ENCODE measurements around the gene DENND2A. TPM values are rescaled to one million over a fixed set of nuclear protein-coding genes. Genes with fewer than 3 reads are reported as not detected.

Gene DENND2A
- total and polyA plus RNA-seq, 2 of the 4 experiments (the other 2 are of a cell fraction): 7.5 to 10.3 TPM

DNA sequence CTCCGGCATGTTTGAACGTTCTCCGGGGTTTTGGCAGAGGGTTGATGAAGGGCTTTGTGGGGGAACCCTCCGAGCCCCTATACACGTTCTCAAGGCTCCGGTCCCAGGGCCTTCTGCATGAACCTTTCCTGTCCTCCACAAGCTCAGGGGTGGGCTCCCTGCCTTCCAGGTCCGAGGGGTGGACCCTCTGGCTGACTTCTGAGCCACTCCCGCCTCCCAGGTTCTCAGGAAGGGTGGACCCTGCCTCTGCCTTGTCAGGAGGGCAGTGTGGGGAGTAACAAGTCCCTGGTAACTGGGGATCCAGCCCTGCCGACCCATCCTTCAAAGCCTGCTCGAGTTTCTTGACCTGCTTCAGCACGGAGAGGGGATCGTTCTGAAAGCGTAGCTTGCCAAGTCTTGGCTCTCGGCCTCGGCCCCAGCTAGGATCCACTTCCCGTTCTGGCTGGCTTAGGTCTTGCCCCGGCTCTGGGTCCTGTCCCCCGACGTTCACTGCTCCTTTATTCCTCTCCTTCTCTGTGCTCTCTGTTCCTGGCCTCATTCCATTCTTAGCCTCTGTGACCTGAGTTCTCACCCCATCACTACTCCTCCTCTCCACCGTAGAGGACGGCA, 38.9 kb downstream of the DENND2A start:
- 89% methylated on average over 11 of the region's 21 CpGs; no CpG with 5 or more reads in 1 of the 2 experiments for WGBS, 2 experiments (ENCODE audit: extremely low coverage in 2 of 2, insufficient read length in 1 of 2)
- CTCF ChIA-PET: no interaction called here

More for the DNA sequence above, 38.9 kb downstream of the DENND2A start:
- Histone ChIP-seq H3K9me3 (ENCODE audit: control insufficient read depth, insufficient read depth, low read length) (no peaks in the 10 kb centered on the region), H4K91ac (ENCODE audit: insufficient read depth, low read depth, low read length) (0 out of 2 replicates have a peak overlapping the region, but pooled peaks have one; percentile 8), H3K9me1 (ENCODE audit: insufficient read depth, low read length) (peaks cover 14% of the 10 kb centered on the region; the same call in 1 of the 2 replicates), H2AK9ac (replicated peaks; ENCODE audit: low read depth, low read length, poor library complexity) (no peak overlapping the region), H3K27ac (ENCODE audit: insufficient read depth, low read length) (no peak overlapping the region), H3K23ac (ENCODE audit: low read depth, low read length) (no peak overlapping the region), H3K4ac (ENCODE audit: low read depth, low read length) (peak overlapping the region; percentile 23; the same call in 1 of the 2 replicates), H2BK20ac (ENCODE audit: low read depth, low read length) (no peak overlapping the region), H3K9ac (ENCODE audit: low read depth, low read length) (no peak overlapping the region), H3K36me3 (ENCODE audit: control insufficient read depth, insufficient read depth, low read length) (peaks cover 20% of the 10 kb centered on the region), H2BK120ac (ENCODE audit: low read depth, low read length) (peak overlapping the region; percentile 44; the same call in 1 of the 2 replicates), H2BK5ac (ENCODE audit: low read depth, low read length, poor library complexity, severe bottlenecking) (no peak overlapping the region), H3K4me2 (ENCODE audit: low read depth, low read length) (no peak overlapping the region), H4K20me1 (ENCODE audit: insufficient read depth, low read length) (peaks cover 7% of the 10 kb centered on the region; the same call in 1 of the 2 replicates), H2BK15ac (ENCODE audit: low read depth, low read length) (no peak overlapping the region), H3K79me1 (ENCODE audit: low read depth in 1 of 2, low read length in 2 of 2) (peaks cover 6 to 48% of the 10 kb centered on the region in 2 experiments), H3K4me1 (ENCODE audit: control insufficient read depth, insufficient read depth, low read length) (peaks cover 20% of the 10 kb centered on the region), H2AFZ (replicated peaks; ENCODE audit: low read length, poor library complexity) (no peak overlapping the region), H3K27me3 (ENCODE audit: control insufficient read depth, insufficient read depth, low read length) (no peaks in the 10 kb centered on the region), H3K56ac (ENCODE audit: extremely low read depth, insufficient read depth, low read length) (no peak overlapping the region), H4K8ac (ENCODE audit: low read depth in 2 of 2, low read length in 2 of 2) (no peak overlapping the region), H4K5ac (ENCODE audit: low read depth, low read length) (no peak overlapping the region), H3K4me3 (ENCODE audit: insufficient read depth, low read depth, low read length) (no peak overlapping the region), H3K18ac (ENCODE audit: low read depth, low read length) (no peak overlapping the region), H2AK5ac (ENCODE audit: low read depth, low read length) (peak overlapping the region; percentile 36), H3K14ac (replicated peaks; ENCODE audit: low read depth, low read length) (no peak overlapping the region)
- intact Hi-C loops (cut with micrococcal nuclease): no loop called here
- TF ChIP-seq FOS (IDR thresholded peaks at IDR 0.05; ENCODE audit: low read depth, low read length): no peak
- no peak for TF ChIP-seq RCOR1 (IDR thresholded peaks at IDR 0.05; ENCODE audit: insufficient replicate concordance, low read length)
- no peak for TF ChIP-seq CTCF (conservative IDR thresholded peaks at IDR 0.05; ENCODE audit: low read depth, low read length)
- TF ChIP-seq RFX5 (IDR thresholded peaks at IDR 0.05; ENCODE audit: low read depth, low read length): no peak
- no peak for TF ChIP-seq BHLHE40 (IDR thresholded peaks at IDR 0.05; ENCODE audit: low read depth, low read length)
- TF ChIP-seq MXI1 (IDR thresholded peaks at IDR 0.05; ENCODE audit: borderline replicate concordance, low read depth, low read length): no peak
- no peak for TF ChIP-seq CEBPB (IDR thresholded peaks at IDR 0.05; ENCODE audit: low read depth, low read length)
- TF ChIP-seq NFE2L2 (IDR thresholded peaks at IDR 0.05; ENCODE audit: low read depth, low read length): no peak
- no peak for TF ChIP-seq RAD21 (IDR thresholded peaks at IDR 0.05; ENCODE audit: low read length)
- no peak for TF ChIP-seq MAZ (IDR thresholded peaks at IDR 0.05; ENCODE audit: borderline replicate concordance, low read depth, low read length)
- no peak for TF ChIP-seq MAFK (IDR thresholded peaks at IDR 0.05; ENCODE audit: low read depth, low read length)
- TF ChIP-seq USF2 (IDR thresholded peaks at IDR 0.05; ENCODE audit: low read depth, low read length): no peak
- BruUV-seq (replicated peaks): TSS peak; percentile 53
- DNase-seq (no peak), ATAC-seq (ENCODE audit: low read depth) (no peak)
- POLR2A ChIA-PET (ENCODE audit: unreplicated experiment): no interaction called here
- in situ Hi-C loops (cut with MboI; ENCODE audit: low sequenced_read_pairs): no loop called here
- dilution Hi-C loops (cut with HindIII; ENCODE audit: low sequenced_read_pairs, unreplicated experiment): no loop called here

All from IMR-90 (cell line).